Measurements from ENCODE around the gene STPG3.

STPG3 gene

GRCh38 chr9:137218212-137218753 lies 32.8 kb upstream of the STPG3 start:
- Histone ChIP-seq H3K4me1 (ENCODE audit: low read depth, poor library complexity, severe bottlenecking) (peaks cover 4% of the 10 kb centered on the region), H3K4me2 (no peak overlapping the region)

GRCh38 chr9:137218754-137219271 lies 32.3 kb upstream of the STPG3 start:
- H2AFZ ChIP-seq (ENCODE audit: low read depth) = no peak overlapping the region
- H3K9ac ChIP-seq = no peak overlapping the region
- no peak overlapping the region for H3K27ac ChIP-seq
- H3K4me3 ChIP-seq (IDR thresholded peaks at IDR 0.05; ENCODE audit: insufficient read depth, low read depth, low read length) = no peak overlapping the region
- H3K4me1 ChIP-seq (ENCODE audit: low read depth, poor library complexity, severe bottlenecking) = peaks cover 5% of the 10 kb centered on the region
- no peak overlapping the region for H3K4me2 ChIP-seq
- TF ChIP-seq, protein P1, sequence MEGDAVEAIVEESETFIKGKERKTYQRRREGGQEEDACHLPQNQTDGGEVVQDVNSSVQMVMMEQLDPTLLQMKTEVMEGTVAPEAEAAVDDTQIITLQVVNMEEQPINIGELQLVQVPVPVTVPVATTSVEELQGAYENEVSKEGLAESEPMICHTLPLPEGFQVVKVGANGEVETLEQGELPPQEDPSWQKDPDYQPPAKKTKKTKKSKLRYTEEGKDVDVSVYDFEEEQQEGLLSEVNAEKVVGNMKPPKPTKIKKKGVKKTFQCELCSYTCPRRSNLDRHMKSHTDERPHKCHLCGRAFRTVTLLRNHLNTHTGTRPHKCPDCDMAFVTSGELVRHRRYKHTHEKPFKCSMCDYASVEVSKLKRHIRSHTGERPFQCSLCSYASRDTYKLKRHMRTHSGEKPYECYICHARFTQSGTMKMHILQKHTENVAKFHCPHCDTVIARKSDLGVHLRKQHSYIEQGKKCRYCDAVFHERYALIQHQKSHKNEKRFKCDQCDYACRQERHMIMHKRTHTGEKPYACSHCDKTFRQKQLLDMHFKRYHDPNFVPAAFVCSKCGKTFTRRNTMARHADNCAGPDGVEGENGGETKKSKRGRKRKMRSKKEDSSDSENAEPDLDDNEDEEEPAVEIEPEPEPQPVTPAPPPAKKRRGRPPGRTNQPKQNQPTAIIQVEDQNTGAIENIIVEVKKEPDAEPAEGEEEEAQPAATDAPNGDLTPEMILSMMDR (conservative IDR thresholded peaks at IDR 0.05; ENCODE audit: low read depth, low read length) = no peak
- no peaks in the 10 kb centered on the region for H3K27me3 ChIP-seq (ENCODE audit: insufficient read depth, low read depth)
- H3K79me2 ChIP-seq (ENCODE audit: insufficient read depth, low read depth) = no peaks in the 10 kb centered on the region
- H4K20me1 ChIP-seq (ENCODE audit: insufficient read depth) = no peaks in the 10 kb centered on the region
- H3K36me3 ChIP-seq (ENCODE audit: insufficient read depth) = no peaks in the 10 kb centered on the region

More at GRCh38 chr9:137218212-137218753, 32.8 kb upstream of the STPG3 start:
- Histone ChIP-seq H3K4me3 (IDR thresholded peaks at IDR 0.05; ENCODE audit: insufficient read depth, low read depth, low read length) (no peak overlapping the region), H3K79me2 (ENCODE audit: insufficient read depth, low read depth) (no peaks in the 10 kb centered on the region), H3K27me3 (ENCODE audit: insufficient read depth, low read depth) (no peaks in the 10 kb centered on the region), H3K27ac (no peak overlapping the region), H3K9ac (no peak overlapping the region), H3K36me3 (ENCODE audit: insufficient read depth) (no peaks in the 10 kb centered on the region), H4K20me1 (ENCODE audit: insufficient read depth) (no peaks in the 10 kb centered on the region), H2AFZ (ENCODE audit: low read depth) (no peak overlapping the region)
- TF ChIP-seq, protein P1 (conservative IDR thresholded peaks at IDR 0.05; ENCODE audit: low read depth, low read length) = no peak

- Histone ChIP-seq H3K79me2 (ENCODE audit: insufficient read depth, low read depth) (no peaks in the 10 kb centered on the region), H3K36me3 (ENCODE audit: insufficient read depth) (no peaks in the 10 kb centered on the region), H3K4me3 (IDR thresholded peaks at IDR 0.05; ENCODE audit: insufficient read depth, low read depth, low read length) (no peak overlapping the region), H4K20me1 (ENCODE audit: insufficient read depth) (no peaks in the 10 kb centered on the region), H3K27me3 (ENCODE audit: insufficient read depth, low read depth) (no peaks in the 10 kb centered on the region), H3K27ac (no peak overlapping the region), H3K4me2 (no peak overlapping the region), H3K4me1 (ENCODE audit: low read depth, poor library complexity, severe bottlenecking) (peaks cover 10% of the 10 kb centered on the region), H3K9ac (no peak overlapping the region), H2AFZ (ENCODE audit: low read depth) (no peak overlapping the region)
- TF ChIP-seq, protein P1 (conservative IDR thresholded peaks at IDR 0.05; ENCODE audit: low read depth, low read length) = no peak
These were observed 31.2 kb upstream of the STPG3 start for GRCh38 chr9:137219757-137220316.

DNA sequence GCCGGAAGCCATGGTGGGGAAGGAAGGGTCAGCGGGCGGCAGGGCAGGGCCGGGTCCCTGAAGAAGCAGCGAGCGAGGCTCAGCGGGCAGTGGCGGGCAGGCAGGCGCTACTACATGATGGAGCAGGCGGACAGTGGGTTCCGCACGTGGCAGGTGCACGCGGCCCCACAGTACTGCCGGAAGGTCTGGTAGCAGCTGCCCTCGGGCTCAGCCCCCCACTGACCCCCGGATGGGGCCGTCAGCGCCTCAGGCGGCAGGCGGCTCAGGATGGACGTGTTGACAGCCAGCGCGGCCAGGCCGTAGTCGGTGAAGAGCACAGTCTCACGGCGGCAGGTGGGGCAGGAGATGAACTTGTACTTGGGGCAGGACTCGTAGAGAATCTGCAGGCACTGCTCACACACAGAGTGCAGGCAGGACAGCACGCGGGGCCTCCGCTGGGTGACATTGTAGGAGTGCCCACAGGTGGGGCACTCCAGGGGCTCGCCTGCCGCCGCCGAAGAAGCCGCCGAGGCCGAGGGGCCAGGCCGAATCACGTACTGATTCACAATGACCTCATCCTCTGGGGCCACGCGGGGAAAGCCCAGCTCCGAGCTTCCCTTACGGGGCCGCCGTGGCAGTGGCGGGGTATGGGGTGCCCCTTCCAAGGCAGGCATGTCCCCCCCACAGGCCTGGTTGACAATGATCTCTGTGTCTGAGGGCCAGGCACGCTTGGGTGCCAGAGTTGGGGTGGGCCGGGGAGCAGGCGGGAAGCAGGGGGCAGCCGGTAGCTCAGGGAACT lies 30.6 kb upstream of the STPG3 start:
- no peak overlapping the region for H3K27ac ChIP-seq
- H3K27me3 ChIP-seq (ENCODE audit: insufficient read depth, low read depth) = no peaks in the 10 kb centered on the region
- no peak overlapping the region for H3K9ac ChIP-seq
- no peaks in the 10 kb centered on the region for H3K79me2 ChIP-seq (ENCODE audit: insufficient read depth, low read depth)
- TF ChIP-seq, protein P1 (conservative IDR thresholded peaks at IDR 0.05; ENCODE audit: low read depth, low read length) = no peak
- H4K20me1 ChIP-seq (ENCODE audit: insufficient read depth) = no peaks in the 10 kb centered on the region
- peaks cover 10% of the 10 kb centered on the region for H3K4me1 ChIP-seq (ENCODE audit: low read depth, poor library complexity, severe bottlenecking)
- no peak overlapping the region for H3K4me2 ChIP-seq
- H2AFZ ChIP-seq (ENCODE audit: low read depth) = no peak overlapping the region
- H3K36me3 ChIP-seq (ENCODE audit: insufficient read depth) = no peaks in the 10 kb centered on the region
- no peak overlapping the region for H3K4me3 ChIP-seq (IDR thresholded peaks at IDR 0.05; ENCODE audit: insufficient read depth, low read depth, low read length)
